IPS DF 6.9 (cell line): ENCODE measurements around the gene SYT17.

ENCODE experiments used
- DNase-seq: peaks from one replicate; pipeline ENCODE4 v3.0.0-alpha.2; 2013; ENCODE audit warnings: low read depth, low spot score
- H3K27ac ChIP-seq: one replicate; pipeline ENCODE4 v1.5.1; 2013; ENCODE audit warnings: low read length, control low read depth
- H3K27me3 ChIP-seq: 2 replicates; pipeline ENCODE4 v1.6.1; 2013; ENCODE audit warnings: mild to moderate bottlenecking, low read length; ENCODE audit not compliant: control insufficient read depth, insufficient read depth
- H3K36me3 ChIP-seq: 2 replicates; pipeline ENCODE4 v1.6.1; 2013; ENCODE audit warnings: low read length; ENCODE audit not compliant: control insufficient read depth, insufficient read depth
- H3K4me1 ChIP-seq: 2 replicates; pipeline ENCODE4 v1.6.1; 2013; ENCODE audit warnings: low read length; ENCODE audit not compliant: control insufficient read depth, insufficient read depth
- H3K4me3 ChIP-seq: 2 replicates; pipeline ENCODE4 v1.5.1; 2013; ENCODE audit warnings: mild to moderate bottlenecking, low read length
- H3K9me3 ChIP-seq: 2 replicates; pipeline ENCODE4 v1.6.1; 2013; ENCODE audit warnings: low read length, inconsistent platforms; ENCODE audit not compliant: control insufficient read depth, insufficient read depth
- WGBS: extraction: QIAGEN DNeasy Blood & Tissue Kit; methylation state at CpG from one replicate; pipeline ENCODE4 v1.1.7; 2013; ENCODE audit warnings: mixed read lengths, missing lambda C conversion rate; ENCODE audit not compliant: insufficient read length, insufficient coverage; 5-methylcytosine and 5-hydroxymethylcytosine counted together

Gene SYT17

GRCh38 chr16:19213885-19214284 is 45.8 kb downstream of the SYT17 start:
- DNase-seq, result no peak
- H3K27me3 ChIP-seq, result no peaks in the 10 kb centered on the region
- H3K27ac ChIP-seq, result no peak overlapping the region
- H3K4me1 ChIP-seq, result no peaks in the 10 kb centered on the region; the same call in 1 of the 2 replicates
- H3K9me3 ChIP-seq, result no peaks in the 10 kb centered on the region
- H3K4me3 ChIP-seq, result no peak overlapping the region
- H3K36me3 ChIP-seq, result no peaks in the 10 kb centered on the region

DNA sequence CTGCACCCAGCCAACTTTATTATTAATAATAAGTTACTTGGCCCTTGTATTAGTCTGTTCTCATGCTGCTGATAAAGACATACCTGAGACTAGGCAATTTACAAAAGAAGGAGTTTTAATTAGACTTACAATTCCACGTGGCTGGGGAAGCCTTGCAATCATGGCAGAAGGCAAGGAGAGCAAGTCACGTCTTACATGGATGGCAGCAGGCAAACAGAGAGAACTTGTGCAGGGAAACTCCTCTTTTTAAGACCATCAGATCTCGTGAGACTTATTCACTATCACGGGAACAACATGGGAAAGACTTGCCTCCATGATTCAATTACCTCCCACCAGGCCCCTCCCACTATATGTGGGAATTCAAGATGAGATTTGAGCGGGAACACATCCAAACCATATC is 47.7 kb downstream of the SYT17 start:
- H3K36me3 ChIP-seq, result no peaks in the 10 kb centered on the region
- H3K9me3 ChIP-seq, result no peaks in the 10 kb centered on the region
- H3K4me3 ChIP-seq, result no peak overlapping the region
- H3K4me1 ChIP-seq, result no peaks in the 10 kb centered on the region; the same call in 1 of the 2 replicates
- H3K27ac ChIP-seq, result no peak overlapping the region
- no peak for DNase-seq
- WGBS, result no CpG with 5 or more reads among the region's 5 CpGs
- H3K27me3 ChIP-seq, result no peaks in the 10 kb centered on the region

DNA sequence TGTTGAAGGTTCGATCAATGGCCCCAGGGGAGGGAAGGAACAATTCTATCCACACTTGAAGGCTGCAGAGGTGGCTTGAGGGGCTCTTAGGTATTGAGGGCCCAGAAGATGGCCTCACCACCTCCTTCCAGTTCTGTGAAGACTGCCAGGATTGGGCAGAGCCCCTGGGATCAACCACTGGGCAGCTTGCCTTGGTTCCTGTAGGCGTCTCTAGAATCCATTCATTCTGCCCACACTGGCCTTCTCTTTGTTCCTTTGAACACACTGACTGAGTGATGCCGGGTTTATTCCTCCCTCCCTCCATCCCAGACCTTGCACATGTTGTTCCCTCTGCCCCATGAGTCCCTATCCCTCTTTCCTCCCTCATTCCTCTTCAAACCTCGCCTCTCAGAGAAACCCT is 50.5 kb downstream of the SYT17 start:
- no CpG with 5 or more reads among the region's 4 CpGs for WGBS
- Histone ChIP-seq H3K36me3 (no peaks in the 10 kb centered on the region), H3K27ac (no peak overlapping the region), H3K9me3 (no peaks in the 10 kb centered on the region), H3K4me3 (no peak overlapping the region), H3K4me1 (no peaks in the 10 kb centered on the region; the same call in 1 of the 2 replicates), H3K27me3 (no peaks in the 10 kb centered on the region)
- DNase-seq, result no peak

- no peak for DNase-seq
- H3K27ac ChIP-seq, result no peak overlapping the region
- H3K36me3 ChIP-seq, result no peaks in the 10 kb centered on the region
- H3K27me3 ChIP-seq, result no peaks in the 10 kb centered on the region
- H3K9me3 ChIP-seq, result no peaks in the 10 kb centered on the region
- H3K4me1 ChIP-seq, result no peaks in the 10 kb centered on the region; the same call in 1 of the 2 replicates
- no peak overlapping the region for H3K4me3 ChIP-seq
- no CpG with 5 or more reads among the region's 2 CpGs for WGBS
Measured at GRCh38 chr16:19219836-19220235, 51.8 kb downstream of the SYT17 start.

GRCh38 chr16:19223235-19224170 is 55.5 kb downstream of the SYT17 start:
- H3K4me1 ChIP-seq, result no peaks in the 10 kb centered on the region; the same call in 1 of the 2 replicates
- no peak overlapping the region for H3K4me3 ChIP-seq
- H3K27ac ChIP-seq, result no peak overlapping the region
- H3K36me3 ChIP-seq, result no peaks in the 10 kb centered on the region
- no CpG with 5 or more reads among the region's 8 CpGs for WGBS
- no peaks in the 10 kb centered on the region for H3K9me3 ChIP-seq
- DNase-seq, result peak; percentile 47
- no peaks in the 10 kb centered on the region for H3K27me3 ChIP-seq

GRCh38 chr16:19225651-19226050 is 57.6 kb downstream of the SYT17 start:
- Histone ChIP-seq H3K27ac (no peak overlapping the region), H3K27me3 (no peaks in the 10 kb centered on the region), H3K9me3 (no peaks in the 10 kb centered on the region), H3K4me3 (no peak overlapping the region), H3K4me1 (no peaks in the 10 kb centered on the region), H3K36me3 (no peaks in the 10 kb centered on the region)
- DNase-seq, result no peak

DNA sequence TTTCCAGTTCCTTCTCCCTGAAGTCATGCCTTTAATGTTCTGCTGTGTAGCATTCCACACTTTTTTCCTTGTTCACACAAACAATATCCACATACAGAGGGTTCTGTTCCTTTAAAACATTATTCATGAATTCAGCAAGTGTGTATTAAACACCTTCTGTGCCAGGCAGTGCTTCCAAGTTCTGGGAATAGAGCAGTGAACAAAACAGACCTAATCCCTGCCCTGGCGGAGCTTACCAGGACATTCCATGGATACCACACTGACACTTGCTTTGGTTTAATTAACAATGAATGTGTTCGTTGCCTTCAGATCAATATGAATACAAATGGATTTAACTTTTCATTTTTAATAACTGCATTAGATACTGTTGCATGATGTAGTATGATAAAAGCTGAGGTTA is 59.6 kb downstream of the SYT17 start:
- DNase-seq, result no peak
- Histone ChIP-seq H3K27ac (no peak overlapping the region), H3K36me3 (no peaks in the 10 kb centered on the region), H3K4me3 (no peak overlapping the region), H3K4me1 (no peaks in the 10 kb centered on the region), H3K9me3 (no peaks in the 10 kb centered on the region), H3K27me3 (no peaks in the 10 kb centered on the region)
- WGBS, result no CpG with 5 or more reads among the region's 2 CpGs

DNA sequence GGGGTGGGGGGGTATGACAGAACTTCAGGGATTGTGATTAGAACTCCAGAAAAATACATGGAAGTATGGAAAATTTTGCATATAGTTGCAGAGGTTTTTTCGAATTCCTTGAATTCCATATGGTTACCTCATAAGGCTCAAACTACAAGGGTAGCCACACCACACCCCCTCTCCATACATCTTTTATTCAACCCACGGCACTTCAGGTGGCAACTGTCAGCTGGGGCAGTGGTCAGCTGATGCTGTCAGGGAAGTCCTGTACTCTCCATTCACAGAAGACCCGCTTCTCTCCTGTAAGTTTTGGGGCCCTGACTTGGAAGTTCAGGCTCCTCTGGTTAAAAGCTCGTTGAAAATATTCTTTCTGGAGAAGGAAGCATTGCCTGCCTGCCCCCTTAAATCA is 60.0 kb downstream of the SYT17 start:
- Histone ChIP-seq H3K27ac (no peak overlapping the region), H3K4me1 (no peaks in the 10 kb centered on the region), H3K27me3 (no peaks in the 10 kb centered on the region), H3K36me3 (no peaks in the 10 kb centered on the region), H3K9me3 (no peaks in the 10 kb centered on the region), H3K4me3 (no peak overlapping the region)
- DNase-seq, result no peak
- no CpG with 5 or more reads among the region's 4 CpGs for WGBS

DNA sequence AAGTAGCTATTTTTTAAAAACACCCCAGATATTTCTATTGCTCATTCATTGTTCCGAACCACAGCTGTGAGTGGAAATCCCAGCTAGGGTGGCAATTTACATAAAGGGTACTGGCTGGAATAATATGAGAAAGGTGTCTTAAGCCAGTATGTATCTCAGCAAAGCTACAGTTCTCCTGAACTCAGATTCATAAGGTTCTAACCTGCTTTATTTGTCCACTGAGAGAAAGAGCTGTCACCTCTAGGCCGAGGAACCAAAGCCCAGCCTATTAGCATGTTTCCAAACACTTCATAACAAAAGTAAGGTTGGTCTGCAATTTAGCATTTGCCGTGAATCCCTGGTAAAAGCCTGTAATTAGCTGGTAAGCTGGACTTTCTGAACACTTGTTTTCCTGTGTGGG is 60.5 kb downstream of the SYT17 start:
- whole genome bisulfite sequencing, result no CpG with 5 or more reads among the region's 3 CpGs
- no peak for DNase-seq
- Histone ChIP-seq H3K4me1 (no peaks in the 10 kb centered on the region), H3K9me3 (no peaks in the 10 kb centered on the region), H3K27me3 (no peaks in the 10 kb centered on the region), H3K4me3 (no peak overlapping the region), H3K36me3 (no peaks in the 10 kb centered on the region), H3K27ac (no peak overlapping the region)

DNA sequence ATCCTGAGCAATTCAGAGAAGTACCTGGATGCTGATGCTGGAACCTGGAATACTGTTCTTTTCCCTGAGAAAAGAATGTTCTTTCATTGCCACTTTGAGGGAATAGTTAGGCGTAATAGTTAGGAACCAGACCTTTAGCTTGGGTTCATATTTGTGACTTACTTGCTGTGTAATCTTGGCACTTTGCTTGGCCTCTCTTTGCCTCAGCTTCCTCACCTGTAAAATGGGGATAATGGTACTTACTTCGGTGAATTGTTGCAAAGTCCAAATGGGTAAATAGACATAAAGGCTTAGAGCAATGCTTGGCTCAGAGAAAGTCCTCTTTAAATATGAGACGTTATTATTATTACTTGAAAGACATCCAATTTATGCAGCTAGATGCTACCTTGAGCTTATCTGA is 62.5 kb downstream of the SYT17 start:
- no peak for DNase-seq
- no peaks in the 10 kb centered on the region for H3K27me3 ChIP-seq
- WGBS, result no CpG with 5 or more reads among the region's 3 CpGs
- H3K27ac ChIP-seq, result no peak overlapping the region
- H3K36me3 ChIP-seq, result no peaks in the 10 kb centered on the region
- H3K4me3 ChIP-seq, result no peak overlapping the region
- H3K4me1 ChIP-seq, result no peaks in the 10 kb centered on the region
- H3K9me3 ChIP-seq, result no peaks in the 10 kb centered on the region

DNA sequence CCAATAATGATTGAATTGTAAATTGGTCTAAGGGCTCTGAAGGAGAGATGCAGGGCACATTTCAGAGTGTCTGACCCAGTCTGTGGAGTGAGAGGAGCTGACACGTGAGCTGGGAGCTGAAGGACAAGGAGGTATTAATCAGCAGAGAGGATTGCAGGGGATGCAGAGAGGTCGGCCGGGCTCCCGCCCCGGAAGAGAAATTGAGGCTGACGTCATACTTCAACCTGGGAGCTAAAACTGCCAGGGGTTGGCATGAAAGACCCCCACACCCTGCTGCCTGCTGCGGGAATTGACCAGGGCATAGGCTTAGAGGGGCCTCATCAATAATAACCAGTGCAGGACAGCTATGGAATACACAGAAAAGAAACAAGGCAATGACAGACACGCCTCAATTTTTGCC is 63.8 kb downstream of the SYT17 start:
- Histone ChIP-seq H3K4me1 (no peaks in the 10 kb centered on the region), H3K27ac (no peak overlapping the region)

More for the DNA sequence above, 63.8 kb downstream of the SYT17 start:
- no peaks in the 10 kb centered on the region for H3K27me3 ChIP-seq
- WGBS, result no CpG with 5 or more reads among the region's 8 CpGs
- H3K9me3 ChIP-seq, result no peaks in the 10 kb centered on the region
- H3K4me3 ChIP-seq, result no peak overlapping the region
- DNase-seq, result no peak
- H3K36me3 ChIP-seq, result no peaks in the 10 kb centered on the region
